ENCODE results near the gene PGLYRP3. TPM values are rescaled to one million over a fixed set of nuclear protein-coding genes. Genes with fewer than 3 reads are reported as not detected.
A peak's percentile ranks its signal among the peaks of the same experiment; 100 is the strongest.

PGLYRP3 gene
- total and polyA plus RNA-seq, 12 donors: not detected

DNA sequence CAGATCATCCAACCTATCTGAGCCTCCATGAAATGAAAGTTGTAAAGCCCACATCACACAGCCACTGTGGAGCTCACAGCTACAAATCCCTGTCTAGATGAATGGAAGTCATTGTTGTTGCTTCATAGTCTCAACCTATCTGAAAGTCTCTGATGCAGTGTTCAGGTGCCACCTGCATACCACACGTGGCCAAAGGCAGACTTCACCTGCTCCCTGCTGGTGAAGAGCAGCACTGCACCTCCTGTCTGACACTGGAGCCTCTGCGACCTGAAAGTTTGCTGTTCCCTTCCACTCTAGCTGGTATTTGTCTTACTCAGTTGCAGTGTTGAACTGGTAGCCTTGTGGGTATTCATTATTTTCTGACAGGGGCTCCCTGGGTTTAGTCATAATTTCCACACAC is 34.9 kb downstream of the PGLYRP3 start:
- Histone ChIP-seq H3K27ac (no peak overlapping the region), H3K27me3 (no peaks in the 10 kb centered on the region), H3K36me3 (replicated peaks in 1 of 2) (no peaks in the 10 kb centered on the region), H3K4me3 (no peak overlapping the region), H3K4me1 (replicated peaks in 1 of 2) (no peaks in the 10 kb centered on the region), H3K9me3 (replicated peaks in 1 of 3) (no peaks in the 10 kb centered on the region)
- no peak for TF ChIP-seq POLR2A (IDR thresholded peaks at IDR 0.05)
- TF ChIP-seq, protein P1, sequence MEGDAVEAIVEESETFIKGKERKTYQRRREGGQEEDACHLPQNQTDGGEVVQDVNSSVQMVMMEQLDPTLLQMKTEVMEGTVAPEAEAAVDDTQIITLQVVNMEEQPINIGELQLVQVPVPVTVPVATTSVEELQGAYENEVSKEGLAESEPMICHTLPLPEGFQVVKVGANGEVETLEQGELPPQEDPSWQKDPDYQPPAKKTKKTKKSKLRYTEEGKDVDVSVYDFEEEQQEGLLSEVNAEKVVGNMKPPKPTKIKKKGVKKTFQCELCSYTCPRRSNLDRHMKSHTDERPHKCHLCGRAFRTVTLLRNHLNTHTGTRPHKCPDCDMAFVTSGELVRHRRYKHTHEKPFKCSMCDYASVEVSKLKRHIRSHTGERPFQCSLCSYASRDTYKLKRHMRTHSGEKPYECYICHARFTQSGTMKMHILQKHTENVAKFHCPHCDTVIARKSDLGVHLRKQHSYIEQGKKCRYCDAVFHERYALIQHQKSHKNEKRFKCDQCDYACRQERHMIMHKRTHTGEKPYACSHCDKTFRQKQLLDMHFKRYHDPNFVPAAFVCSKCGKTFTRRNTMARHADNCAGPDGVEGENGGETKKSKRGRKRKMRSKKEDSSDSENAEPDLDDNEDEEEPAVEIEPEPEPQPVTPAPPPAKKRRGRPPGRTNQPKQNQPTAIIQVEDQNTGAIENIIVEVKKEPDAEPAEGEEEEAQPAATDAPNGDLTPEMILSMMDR (IDR thresholded peaks at IDR 0.05): peak in 5 of 6 experiments; percentile 18 to 39 (median 28)
- no peak for DNase-seq
- intact Hi-C loops (cut with DNase I): no loop called here
- WGBS, 4 donors: 17 to 29% (median 20%) methylated on average over 2 of the region's 2 CpGs

GRCh38 chr1:153272186-153272585 is 40.6 kb downstream of the PGLYRP3 start:
- no peaks in the 10 kb centered on the region for H3K4me1 ChIP-seq (replicated peaks in 1 of 2)
- DNase-seq: no peak
- no peaks in the 10 kb centered on the region for H3K36me3 ChIP-seq (replicated peaks in 1 of 2)
- no peak overlapping the region for H3K27ac ChIP-seq
- no peaks in the 10 kb centered on the region for H3K9me3 ChIP-seq (replicated peaks in 1 of 3)
- intact Hi-C loops (cut with DNase I): no loop called here
- TF ChIP-seq POLR2A (IDR thresholded peaks at IDR 0.05): no peak
- TF ChIP-seq, protein P1 (IDR thresholded peaks at IDR 0.05): no peak
- no peak overlapping the region for H3K4me3 ChIP-seq
- H3K27me3 ChIP-seq: no peaks in the 10 kb centered on the region
- WGBS, 4 donors: 40 to 100% (median 94%) methylated on average over 1 of the region's 1 CpG

- intact Hi-C loops (cut with DNase I): no loop called here
- Histone ChIP-seq H3K27me3 (no peaks in the 10 kb centered on the region), H3K4me3 (no peak overlapping the region), H3K27ac (no peak overlapping the region), H3K9me3 (replicated peaks in 1 of 3) (no peaks in the 10 kb centered on the region), H3K4me1 (replicated peaks in 1 of 2) (no peaks in the 10 kb centered on the region), H3K36me3 (replicated peaks in 1 of 2) (no peaks in the 10 kb centered on the region)
- no peak for DNase-seq
- TF ChIP-seq, protein P1 (IDR thresholded peaks at IDR 0.05): no peak
- TF ChIP-seq POLR2A (IDR thresholded peaks at IDR 0.05): no peak
- 53 to 100% (median 89%) methylated on average over 1 of the region's 1 CpG for WGBS, 4 donors
Measured at GRCh38 chr1:153271711-153272110, 41.0 kb downstream of the PGLYRP3 start.

- H3K4me3 ChIP-seq: no peak overlapping the region
- intact Hi-C loops (cut with DNase I): no loop called here
- WGBS, 4 donors: 76 to 84% (median 82%) methylated on average over 1 of the region's 1 CpG
- H3K27me3 ChIP-seq: peaks cover 48% of the 10 kb centered on the region
- H3K27ac ChIP-seq: no peak overlapping the region
- no peak for DNase-seq
- TF ChIP-seq POLR2A (IDR thresholded peaks at IDR 0.05): no peak
- TF ChIP-seq, protein P1 (IDR thresholded peaks at IDR 0.05): no peak
- no peaks in the 10 kb centered on the region for H3K9me3 ChIP-seq (replicated peaks in 1 of 3)
- no peaks in the 10 kb centered on the region for H3K36me3 ChIP-seq (replicated peaks in 1 of 2)
- peaks cover 6 to 11% of the 10 kb centered on the region in 2 donors for H3K4me1 ChIP-seq (replicated peaks in 1 of 2)
Measured at GRCh38 chr1:153265457-153265856, 47.3 kb downstream of the PGLYRP3 start.
